GM18870 (cell line): ENCODE data around the gene OPALIN.

Source experiments
- ATAC-seq: cut with Tn5 transposase; IDR thresholded peaks from one replicate; pipeline ENCODE4 v1.9.1; 2021; ENCODE audit warnings: moderate library complexity; ENCODE audit not compliant: unreplicated experiment

The OPALIN gene, protein sequence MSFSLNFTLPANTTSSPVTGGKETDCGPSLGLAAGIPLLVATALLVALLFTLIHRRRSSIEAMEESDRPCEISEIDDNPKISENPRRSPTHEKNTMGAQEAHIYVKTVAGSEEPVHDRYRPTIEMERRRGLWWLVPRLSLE

DNA sequence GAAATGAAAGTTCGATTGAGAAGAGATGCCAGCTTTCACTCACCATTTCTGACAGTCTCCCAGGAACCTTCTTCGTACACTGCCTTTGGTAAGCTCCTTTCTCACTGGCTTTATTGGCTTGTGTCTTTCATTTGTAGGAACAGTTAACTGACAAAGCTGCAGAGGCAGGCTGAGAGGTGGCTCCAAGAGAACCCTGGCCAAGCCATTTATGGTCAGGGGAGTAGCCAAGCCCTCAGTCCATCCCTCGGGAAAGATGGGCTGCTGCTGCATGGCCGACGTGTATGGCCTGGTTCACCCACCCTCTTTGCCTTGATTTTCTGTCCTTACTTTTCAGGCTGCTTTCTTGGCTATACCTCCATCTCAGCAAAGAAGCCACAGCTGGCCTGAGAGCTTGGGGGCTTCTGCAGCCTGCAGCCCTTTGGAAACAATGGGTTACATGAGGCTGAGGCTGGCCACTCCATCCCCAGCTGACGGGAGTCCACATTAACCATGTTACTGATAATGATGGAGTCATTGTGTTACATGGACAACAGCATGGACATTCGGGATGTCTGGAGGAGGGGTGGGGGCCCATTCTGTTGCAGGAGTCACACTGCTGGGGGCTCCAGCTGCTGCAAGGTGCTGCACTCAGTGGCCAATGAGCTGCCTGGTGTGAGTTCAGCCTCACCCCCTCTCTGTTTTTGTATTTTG, at the start of gene OPALIN:
Gene OPALIN, minus strand, starts transcription at position 152 of the 690 bp plus-strand sequence. Its CDS starts 106 bp downstream, at position 46.
- no peak for ATAC-seq

DNA sequence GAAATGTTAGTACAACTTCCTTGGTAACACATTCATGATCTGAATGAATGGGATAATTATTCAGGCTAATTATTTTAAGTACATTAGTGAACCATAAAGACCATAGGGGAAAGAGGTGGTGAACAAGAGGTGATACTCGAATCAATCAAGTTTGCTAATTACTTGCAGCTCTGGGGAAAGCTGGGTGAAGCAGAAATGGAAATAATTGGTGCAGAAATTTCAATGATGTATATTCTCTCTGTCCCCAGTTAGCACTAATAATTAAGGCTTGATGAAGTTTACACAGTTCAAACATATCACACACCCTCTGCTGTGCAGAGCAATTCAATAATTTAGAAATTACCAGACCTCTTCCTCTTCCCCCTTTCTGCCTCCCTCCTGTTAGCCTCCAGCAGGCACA, 49.4 kb upstream of the OPALIN start:
- ATAC-seq, result no peak

DNA sequence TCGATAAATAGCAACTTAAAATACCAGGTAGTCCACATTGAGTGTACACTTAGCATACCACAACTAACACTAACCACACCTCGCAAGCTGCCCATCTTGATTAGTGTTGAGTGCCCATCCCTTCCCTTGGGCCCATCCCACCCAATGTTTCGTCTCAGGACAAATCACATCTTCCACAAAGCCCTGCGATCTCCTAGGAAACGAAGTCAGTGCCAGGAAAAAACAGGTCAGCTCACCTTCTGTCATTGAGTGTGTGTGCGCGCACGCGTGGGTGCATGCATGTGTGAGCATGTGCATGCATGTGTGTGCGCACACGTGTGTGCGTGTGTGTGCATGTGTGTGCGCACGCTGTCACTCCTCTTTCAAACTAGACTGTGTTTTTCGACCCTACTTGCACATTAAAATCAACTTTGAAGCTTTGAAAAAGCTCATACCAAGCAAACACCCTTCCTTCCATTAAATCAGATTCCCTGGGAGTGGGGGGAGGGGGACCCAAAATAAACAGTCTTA, 48.8 kb upstream of the OPALIN start:
- ATAC-seq, result no peak

DNA sequence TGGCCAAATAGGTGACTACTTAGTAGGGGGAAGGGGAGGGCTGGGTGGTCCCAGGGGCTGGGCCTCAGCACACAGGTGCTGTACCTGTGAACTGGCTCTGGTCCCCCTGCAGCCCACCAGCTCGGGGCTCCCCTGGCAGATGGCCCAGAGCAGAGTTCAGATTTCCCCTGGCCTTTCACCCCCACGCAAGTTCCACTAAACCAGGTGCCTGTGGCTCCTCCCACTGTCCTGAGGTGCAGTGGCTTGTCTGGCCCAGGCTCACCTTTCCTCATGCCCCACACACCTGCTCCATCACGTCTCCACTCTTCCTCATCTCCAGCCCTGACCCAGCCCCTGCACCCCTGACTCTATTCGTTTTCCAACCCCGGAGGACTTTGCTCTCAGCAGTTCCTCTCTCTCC, 47.3 kb upstream of the OPALIN start:
- no peak for ATAC-seq

DNA sequence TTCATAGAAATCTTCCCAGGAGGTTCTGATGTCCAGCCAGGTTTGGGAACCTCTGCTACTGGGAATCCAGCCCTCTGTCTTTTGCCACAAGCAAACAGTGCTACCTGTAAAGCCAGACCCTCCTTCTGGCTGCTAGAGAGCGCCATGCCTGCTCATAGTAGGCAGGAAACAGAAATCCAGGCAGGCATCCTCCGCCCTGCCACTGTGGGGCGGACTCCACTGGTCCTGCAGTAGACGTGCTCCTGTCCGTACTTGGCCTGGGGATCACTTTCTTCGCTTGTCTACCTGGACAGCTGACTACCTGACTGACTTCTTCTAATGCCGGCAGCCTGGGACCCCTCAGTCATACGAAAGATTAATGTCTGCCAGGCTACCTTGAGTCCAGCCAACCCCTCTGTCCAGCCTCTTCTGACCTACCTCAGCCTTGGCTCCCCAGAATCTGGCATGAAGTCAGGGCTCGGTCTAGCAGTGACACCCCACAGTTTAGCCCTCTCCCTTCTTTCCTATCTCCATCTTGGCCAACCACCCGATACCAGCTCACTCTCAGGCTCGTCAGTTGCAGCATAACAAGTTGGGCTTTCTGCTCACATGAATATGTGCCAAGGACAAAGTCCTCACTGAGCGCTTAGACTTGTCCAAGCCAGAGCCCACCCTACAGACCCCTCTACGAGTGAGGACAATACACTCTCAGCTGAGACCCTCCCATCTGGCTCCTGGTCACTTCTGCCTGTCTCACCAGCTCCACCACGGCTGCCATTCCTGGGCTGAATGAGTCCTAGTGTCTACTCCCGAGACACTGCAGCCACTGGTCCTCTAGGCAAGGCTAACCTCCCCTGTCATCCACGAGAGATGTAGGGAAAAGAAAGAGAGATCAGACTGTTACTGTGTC, 43.9 kb upstream of the OPALIN start:
- no peak for ATAC-seq

DNA sequence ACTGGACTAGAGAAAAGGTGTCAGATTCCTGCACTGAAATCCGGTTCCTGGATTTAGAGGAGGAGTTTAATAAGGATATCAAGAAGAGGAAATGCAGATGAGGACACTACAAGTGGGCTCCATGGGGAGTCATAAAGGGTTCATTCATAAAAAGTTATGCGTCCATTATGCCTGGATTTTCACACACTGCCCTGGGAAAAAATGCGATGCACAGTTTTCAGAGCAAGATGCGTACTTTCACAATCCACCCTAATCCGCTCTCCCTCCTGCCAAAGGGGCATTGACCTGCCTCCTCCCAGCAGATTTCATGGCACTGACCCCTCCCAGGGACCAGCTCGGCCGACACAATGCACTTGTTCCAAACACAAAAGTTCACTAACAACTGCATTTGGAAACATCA, 42.2 kb upstream of the OPALIN start:
- no peak for ATAC-seq

DNA sequence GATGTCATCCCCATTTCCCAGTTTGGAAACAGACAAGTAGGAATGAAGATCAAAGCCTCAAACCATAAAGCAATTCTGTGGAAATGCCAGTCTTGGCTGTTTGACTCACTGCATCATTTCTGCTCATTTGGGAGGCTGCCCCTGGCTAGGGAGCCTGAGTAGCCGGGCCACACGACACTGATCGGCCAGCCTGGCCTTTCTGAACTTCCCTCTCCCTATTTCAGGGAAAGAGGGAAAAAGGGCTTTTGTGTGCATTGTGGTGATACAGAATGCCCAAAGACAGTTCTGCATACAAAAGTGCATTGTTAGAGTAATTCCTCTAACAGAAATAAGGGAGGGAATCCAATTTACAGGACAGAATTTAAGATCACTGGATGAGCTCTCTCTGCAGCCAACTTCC, 41.7 kb upstream of the OPALIN start:
- no peak for ATAC-seq

DNA sequence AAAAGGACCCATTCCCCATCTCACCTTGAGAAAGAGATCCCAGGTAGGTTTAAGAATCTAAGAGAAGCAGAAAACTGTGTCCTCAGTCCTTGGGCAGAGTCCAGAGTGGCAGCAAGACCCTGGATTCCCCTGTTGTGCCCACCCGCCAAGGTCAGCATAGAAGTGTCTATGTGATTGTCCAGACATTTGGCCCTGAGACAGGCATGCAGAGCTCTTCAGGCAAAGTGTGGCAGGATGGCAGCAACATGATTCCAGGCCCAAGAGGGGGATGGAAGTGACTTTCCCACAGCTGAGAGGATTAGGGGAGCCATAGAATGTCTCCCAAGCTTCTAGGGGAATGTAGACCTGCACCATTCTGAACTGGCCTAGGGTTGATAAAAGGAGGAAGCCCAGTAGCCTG, 39.1 kb upstream of the OPALIN start:
- ATAC-seq, result no peak

DNA sequence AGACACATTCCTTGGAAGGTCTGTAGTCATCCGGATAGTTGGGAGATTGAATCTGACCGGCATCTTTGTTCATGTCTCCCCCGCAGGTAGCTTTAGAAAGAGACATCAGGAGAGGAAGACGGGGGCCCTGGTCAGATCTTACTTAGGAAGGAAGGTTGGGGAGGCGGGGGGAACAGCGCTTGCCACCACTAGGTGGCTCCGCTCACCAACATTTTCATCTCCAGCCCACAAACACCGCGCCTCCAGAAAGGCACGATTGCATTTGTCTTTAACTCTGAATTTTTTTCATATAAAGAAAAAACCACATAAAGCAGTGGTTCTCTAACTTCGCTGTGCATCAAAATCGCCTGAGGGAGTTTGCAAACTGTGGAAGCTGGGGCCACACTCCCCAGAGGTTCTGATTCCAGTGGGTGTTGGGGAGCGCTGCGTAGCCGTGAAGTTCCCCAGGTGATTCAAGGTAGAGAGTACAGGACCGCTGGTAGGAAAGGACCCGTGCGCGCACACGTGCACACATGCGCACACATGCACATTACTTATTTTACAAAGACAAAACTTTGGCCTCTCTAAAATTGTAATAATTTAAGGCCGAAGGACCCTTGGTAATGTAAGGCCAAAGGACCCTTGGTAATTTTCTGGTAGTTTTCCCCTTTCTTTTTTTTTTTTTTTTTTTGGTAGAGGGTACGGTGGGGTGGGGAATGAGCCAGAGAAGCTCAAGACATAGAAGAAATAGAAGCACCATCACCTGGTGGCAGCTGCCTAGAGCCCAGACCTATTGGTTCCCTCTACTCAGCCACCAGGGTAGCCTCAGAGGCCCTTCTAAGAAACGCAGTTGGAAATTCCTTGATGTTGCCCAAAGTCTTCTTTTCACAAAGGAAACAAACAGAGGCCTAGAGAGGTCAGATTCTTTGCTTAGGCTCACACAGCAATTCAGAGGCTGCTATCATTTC, 37.4 kb upstream of the OPALIN start:
- no peak for ATAC-seq

DNA sequence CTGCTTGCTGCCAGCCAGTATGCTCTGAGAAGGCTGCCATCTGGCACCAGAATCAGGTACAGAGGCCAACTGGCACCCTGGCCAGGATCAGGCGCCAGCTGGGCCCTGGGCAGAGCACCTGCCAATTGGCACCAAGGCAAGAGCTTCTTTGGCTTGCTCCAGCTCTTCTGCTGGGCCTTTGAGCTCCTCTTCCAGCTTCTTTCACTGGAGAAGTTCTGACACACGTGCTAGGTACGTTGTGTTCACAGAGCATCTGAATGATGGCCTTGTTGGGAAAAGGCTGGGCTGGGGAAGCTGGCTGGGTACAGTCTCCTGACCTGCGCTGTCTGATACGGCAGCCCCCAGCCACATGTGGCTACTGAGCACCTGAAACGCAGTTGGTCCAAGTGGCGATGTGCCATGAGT, 31.7 kb upstream of the OPALIN start:
- no peak for ATAC-seq

DNA sequence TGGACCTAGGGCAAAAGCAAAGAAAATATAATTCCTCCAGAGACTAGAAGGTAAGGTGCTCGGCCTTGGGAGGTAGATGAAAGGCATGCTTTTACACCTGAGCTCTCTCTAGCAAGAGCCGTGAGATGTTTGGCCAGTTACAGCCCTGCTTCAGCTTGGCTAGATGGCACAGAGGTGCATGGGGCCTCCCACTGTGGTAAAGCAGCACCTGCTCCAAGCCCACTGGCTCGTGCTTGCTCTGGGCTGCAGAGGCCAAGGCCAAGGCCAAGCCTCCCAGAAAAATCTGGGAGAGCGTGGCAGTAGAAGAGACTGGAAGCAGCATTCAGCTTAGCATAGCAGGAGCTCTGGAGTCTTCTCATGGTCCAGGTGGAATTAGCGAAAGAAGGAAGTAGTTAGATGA, 31.0 kb upstream of the OPALIN start:
- ATAC-seq, result no peak

DNA sequence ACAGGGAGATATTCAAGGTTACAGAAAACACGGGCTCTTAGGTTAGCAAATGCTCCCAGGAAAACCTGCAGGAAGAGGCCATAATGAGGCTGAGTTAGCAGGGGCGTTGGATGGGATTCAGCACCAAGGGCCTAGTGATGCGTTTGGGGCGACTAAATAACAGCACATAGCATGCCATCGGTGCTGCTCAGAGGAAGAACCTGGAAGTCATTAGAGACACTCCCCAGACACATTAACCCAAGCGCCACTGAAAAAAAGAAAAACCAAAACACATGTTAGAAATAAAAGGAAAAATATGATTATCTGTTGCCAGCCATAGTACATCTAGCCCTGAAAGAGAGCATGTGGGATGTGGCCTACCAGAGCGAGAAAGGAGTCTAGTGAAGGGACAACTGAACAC, 28.8 kb upstream of the OPALIN start:
- no peak for ATAC-seq

DNA sequence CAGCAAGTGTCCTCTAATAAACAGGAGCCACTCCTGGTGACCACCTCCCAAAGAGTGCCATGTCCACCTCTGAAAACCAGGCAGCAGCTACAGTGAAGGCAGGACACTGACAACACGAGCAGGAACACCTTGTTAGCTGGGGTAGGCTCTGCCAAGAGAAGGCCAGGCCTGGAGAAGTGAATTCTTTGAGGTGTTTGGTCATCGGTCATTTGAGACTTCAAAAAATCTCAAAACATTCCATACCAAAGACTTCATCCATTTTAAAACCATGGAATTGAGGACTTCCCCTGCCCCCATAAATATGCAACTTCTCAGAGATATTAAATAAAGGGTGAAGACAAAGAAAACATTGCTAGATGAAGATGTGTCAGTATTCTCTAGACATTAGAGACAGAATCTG, 28.4 kb upstream of the OPALIN start:
- ATAC-seq, result no peak

DNA sequence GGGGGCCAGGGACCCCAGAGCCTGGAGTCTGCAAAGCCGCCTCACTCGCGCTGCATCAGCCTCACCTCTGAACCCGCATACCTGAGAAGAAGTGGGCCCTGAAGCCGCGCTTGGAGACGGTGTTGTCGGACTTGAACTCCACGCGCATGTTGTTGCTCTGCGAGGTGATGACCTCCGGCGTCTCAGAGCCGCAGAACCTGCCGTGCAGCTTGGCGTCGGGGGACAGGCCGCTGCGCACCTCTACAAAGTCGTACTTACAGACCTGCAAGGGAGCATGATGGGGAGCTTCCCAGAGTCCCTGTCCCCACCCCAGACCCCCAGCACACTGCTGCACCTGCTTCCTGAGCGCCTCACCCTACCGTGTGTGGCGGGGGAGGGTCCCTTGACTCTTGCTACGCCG, 25.7 kb upstream of the OPALIN start:
- ATAC-seq, result no peak

DNA sequence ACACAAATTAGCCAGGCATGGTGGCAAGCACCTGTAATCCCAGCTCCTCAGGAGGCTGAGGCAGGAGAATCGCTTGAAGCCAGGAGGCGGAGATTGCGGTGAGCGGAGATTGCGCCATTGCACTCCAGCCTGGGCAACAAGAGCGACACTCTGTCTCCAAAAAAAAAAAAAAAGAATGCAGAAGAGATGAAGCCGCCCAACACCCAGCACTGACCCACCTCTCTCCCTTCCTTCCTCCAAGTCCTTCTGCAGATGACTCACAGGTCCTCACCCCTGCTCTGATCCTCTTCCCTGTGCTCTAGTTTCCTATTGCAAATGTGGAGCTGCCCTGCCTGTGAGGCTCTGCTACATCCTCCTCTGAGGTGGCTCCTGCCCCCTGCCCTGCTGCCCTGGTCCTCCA, 22.0 kb upstream of the OPALIN start:
- ATAC-seq, result no peak

DNA sequence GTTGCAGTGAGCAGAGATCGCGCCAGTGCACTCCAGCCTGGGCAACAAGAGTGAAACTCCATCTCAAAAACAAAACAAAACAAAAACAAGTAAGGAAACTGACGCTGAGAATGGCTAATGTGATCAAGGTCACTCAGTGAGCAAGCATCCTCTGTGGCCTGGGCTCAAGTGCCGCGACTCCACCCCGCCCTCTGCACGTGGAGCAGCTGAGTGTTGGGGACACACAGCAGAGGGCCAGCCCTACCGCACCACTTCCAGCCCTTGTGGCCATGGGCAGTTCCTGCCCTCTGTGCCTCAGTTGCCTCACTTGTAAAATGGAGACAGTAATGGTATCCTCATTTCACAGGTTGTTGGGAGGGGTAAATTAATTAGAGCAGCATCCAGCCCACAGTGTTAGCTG, 21.0 kb upstream of the OPALIN start:
- ATAC-seq, result no peak

DNA sequence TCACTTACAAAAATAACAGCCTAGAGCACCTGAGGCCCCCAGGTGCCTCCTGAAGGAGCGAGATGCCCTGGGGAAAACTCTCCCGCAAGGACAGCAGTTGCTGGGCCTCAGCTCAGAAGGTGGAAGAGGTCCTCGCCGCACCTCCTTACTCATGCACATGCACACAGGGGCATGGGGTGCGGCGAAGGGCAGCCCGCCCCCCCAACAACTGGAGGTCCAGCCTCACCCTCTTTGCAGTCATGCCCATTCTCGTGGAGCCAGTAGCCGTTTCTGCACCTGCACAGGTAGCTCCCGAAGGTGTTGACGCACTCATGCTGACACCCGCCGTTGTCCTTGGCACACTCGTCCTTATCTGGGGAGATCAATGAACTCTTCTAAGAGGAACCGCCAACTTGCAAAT, 19.9 kb upstream of the OPALIN start:
- ATAC-seq, result no peak

DNA sequence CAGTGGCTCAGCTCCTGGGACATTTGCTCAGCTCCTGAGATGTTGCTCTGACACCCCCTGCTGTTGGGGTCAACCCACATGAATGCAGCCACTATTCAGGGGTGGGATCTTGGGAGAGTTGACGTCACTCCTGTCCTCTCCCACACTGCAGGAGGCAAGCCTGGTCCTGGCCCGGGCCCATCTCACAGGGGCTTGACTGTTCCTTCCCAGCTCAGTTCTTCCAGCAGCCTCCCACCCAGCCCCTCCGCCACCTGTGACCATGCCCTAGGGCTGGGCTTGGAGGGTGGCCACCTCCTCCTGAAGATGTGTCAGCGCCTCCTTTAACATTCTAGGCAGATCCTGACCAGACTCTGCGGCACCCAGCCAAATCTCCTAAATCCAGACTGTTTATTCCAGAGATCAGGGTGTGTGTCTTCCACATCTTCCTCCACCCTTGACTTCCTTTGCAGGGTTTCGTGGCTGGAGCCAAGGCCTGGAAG, 19.1 kb upstream of the OPALIN start:
- ATAC-seq, result no peak

DNA sequence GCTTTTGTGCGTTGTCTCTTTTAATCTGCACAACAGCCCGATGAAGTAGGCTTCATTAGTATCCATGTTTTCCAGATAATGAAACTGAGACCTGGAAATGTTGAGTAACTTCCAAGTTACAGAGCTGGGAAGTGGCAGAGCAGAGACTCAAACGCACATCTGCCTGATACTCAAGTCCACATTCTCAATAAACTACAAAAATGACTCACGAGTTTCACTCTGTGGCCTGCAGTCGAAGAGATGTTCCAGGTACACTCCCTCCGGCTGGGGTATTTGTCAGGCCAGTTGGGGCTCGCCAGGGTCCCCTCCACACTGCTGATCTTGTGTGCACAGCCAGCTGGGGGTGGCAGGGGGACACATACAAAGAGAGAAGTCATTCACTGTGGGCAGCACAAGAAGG, 17.7 kb upstream of the OPALIN start:
- ATAC-seq, result peak; percentile 54

DNA sequence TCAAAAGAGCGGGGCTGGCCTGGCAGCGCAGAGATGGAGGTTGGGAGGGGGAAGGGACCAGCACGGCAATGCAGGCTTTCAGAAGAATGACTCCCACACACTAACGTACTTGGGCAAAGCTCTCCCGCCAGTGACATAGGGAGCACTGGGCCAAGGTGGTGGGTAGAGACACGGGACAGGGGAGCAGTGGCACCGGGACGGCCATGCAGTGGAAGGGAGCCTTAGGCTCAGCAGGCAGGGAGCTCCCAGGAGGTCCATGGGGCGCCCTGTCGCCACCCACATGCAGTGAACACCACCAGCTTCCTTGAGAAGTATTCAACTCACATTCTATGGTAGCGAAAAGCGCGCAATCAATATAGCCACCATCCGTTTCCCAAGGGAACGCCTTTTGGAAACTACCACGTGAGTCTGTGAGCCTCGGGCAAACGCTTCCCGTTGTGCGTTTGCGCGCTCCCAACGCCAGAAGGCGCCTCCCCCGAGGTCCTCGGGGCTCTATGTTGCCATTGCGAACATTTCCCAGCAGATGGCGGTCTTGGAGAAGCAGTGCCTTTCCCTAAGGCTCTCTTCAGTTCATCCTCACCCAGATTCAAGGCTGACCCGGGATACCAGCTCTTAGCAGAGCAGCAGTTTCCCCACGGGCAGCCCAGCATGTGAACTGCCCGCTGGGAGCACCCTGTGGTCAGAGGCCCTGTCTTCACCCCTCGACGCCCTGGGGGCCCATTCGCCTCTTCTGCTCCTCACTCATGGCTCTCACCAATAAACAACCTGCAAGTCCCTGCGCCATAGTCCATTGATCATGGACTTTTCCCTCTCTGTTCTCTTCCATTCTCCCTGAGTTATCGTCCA, 16.4 kb upstream of the OPALIN start:
- ATAC-seq, result peak; percentile 66
